HG03108 (cell line): ENCODE results near the gene CAPN9.

ENCODE experiments used
- ATAC-seq: cut with Tn5 transposase; IDR thresholded peaks from one replicate; pipeline ENCODE4 v1.9.1; 2021; ENCODE audit warnings: moderate library complexity; ENCODE audit not compliant: unreplicated experiment

Gene CAPN9

GRCh38 chr1:230794871-230795605, 47.9 kb downstream of the CAPN9 start:
- ATAC-seq, result no peak

- no peak for ATAC-seq
These were observed 49.4 kb downstream of the CAPN9 start for GRCh38 chr1:230796626-230797025.

- no peak for ATAC-seq
These were observed 50.3 kb downstream of the CAPN9 start for GRCh38 chr1:230797376-230797920.

GRCh38 chr1:230797942-230798365, 50.8 kb downstream of the CAPN9 start:
- no peak for ATAC-seq

- no peak for ATAC-seq
These were observed 51.3 kb downstream of the CAPN9 start for GRCh38 chr1:230798491-230798890.

- ATAC-seq, result no peak
These were observed 54.0 kb downstream of the CAPN9 start for GRCh38 chr1:230800891-230801840.

GRCh38 chr1:230804396-230804795, 57.2 kb downstream of the CAPN9 start:
- ATAC-seq, result no peak

GRCh38 chr1:230806552-230806951, 59.4 kb downstream of the CAPN9 start:
- no peak for ATAC-seq

- no peak for ATAC-seq
These were observed 59.8 kb downstream of the CAPN9 start for GRCh38 chr1:230807029-230807428.

GRCh38 chr1:230807561-230808280, 60.5 kb downstream of the CAPN9 start:
- no peak for ATAC-seq

- ATAC-seq, result no peak
These were observed 61.2 kb downstream of the CAPN9 start for GRCh38 chr1:230808281-230808872.

GRCh38 chr1:230809256-230809990, 62.2 kb downstream of the CAPN9 start:
- ATAC-seq, result no peak

- ATAC-seq, result no peak
These were observed 65.4 kb downstream of the CAPN9 start for GRCh38 chr1:230812568-230812967.

- no peak for ATAC-seq
These were observed 67.9 kb downstream of the CAPN9 start for GRCh38 chr1:230814949-230815692.

GRCh38 chr1:230816018-230816417, 68.8 kb downstream of the CAPN9 start:
- no peak for ATAC-seq

GRCh38 chr1:230818367-230818766, 71.2 kb downstream of the CAPN9 start:
- ATAC-seq, result no peak

- ATAC-seq, result no peak
These were observed 71.7 kb downstream of the CAPN9 start for GRCh38 chr1:230818901-230819300.

GRCh38 chr1:230819976-230820375, 72.8 kb downstream of the CAPN9 start:
- ATAC-seq, result no peak

GRCh38 chr1:230820568-230820967, 73.4 kb downstream of the CAPN9 start:
- ATAC-seq, result no peak
